Epithelial cell of proximal tubule (primary cell): ENCODE measurements around the gene RBM38. TPM values are rescaled to one million over a fixed set of nuclear protein-coding genes. Genes with fewer than 3 reads are reported as not detected.
"Not testable (repeated sequence)": the region's sequence is repeated elsewhere in the genome, so short reads cannot be mapped to it uniquely, and the experiment has no call there.

ENCODE experiments used
- DNase-seq: peaks from one replicate; pipeline ENCODE4 v3.0.0-alpha.2; 2011; ENCODE audit warnings: low read depth
- H3K4me3 ChIP-seq: 2 replicates; pipeline ENCODE4 v1.5.1; 2011; ENCODE audit warnings: low read depth, mild to moderate bottlenecking, low read length
- CTCF ChIP-seq: conservative IDR thresholded peaks from 2 replicates; pipeline ENCODE4 v1.5.1; 2012; ENCODE audit warnings: low read depth, mild to moderate bottlenecking, low read length
- total RNA-seq: library from RNA; depleted of rRNA; stranded (reverse); fragments of >200 nt; gene quantifications from 2 replicates; pipeline ENCODE4 v1.2.3, GENCODE V29; 2015

RBM38 gene
- total RNA-seq, 1 donor from 2014 or later: 36.8 TPM

DNA sequence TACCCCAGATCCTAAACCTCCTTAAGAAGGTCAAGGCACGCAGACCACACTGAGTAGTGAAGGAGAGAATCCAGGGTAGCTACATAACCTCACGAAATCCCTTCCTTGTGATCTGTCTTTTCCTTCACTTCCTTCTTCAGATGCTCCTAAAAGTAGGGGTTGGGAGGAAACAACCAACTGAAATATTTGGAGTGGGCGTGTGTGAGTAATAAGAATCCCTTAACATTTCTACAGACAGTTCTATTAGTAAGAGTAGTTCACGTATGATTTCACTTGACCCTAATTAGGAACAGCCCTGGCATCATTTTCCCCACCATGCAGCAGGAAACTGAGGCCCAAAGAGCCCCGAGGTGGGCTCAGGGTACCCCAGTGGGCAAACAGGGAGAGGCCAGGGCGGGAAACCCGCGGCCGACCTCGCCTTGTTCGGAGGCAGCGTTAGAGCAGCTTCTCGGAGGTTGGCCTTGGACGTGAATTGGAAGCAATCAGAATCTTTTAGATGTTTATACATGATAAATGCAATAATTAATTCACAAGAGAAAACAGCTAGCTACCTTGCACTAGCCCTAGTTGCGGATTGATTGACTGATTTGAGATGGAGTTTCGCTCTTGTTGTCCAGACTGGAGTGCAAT, 41.0 kb upstream of the RBM38 start:
- H3K4me3 ChIP-seq: no peak overlapping the region
- no peak for DNase-seq
- no peak for TF ChIP-seq CTCF

GRCh38 chr20:57350726-57351041, 40.5 kb upstream of the RBM38 start:
- not testable (repeated sequence) for DNase-seq
- peak overlapping the region; percentile 100 for H3K4me3 ChIP-seq

- peak within 1 kb of the TSS; percentile 100 for H3K4me3 ChIP-seq
- peak; percentile 75 for DNase-seq
- no peak for TF ChIP-seq CTCF
Measured at GRCh38 chr20:57351042-57351783, 40.0 kb upstream of the RBM38 start, which contains the start of gene RAE1. RAE1 (plus strand) TSS chr20:57351255; CDS start chr20:57354039, 2,784 bp downstream.

DNA sequence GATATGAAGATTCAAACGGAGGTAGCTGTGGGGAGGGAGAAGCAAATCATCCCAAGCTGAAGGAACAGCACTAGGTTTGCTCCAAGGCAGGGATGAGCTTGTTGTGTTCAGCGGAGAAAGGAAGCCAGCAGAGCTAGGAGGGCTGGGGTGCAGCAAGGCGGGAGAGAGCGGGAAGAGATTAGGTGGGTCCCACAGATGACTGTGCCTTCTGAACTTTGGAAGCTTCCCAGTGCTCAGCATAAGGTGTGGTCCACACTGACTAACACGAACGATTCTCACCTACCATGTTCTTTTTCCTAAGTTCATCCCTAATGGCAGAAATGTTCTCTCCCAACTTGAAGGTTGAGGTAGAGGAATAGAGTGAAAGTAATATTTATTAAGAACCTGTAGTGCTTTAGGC, 38.9 kb upstream of the RBM38 start:
- no peak for DNase-seq
- no peak for TF ChIP-seq CTCF
- peak overlapping the region; percentile 100 for H3K4me3 ChIP-seq

DNA sequence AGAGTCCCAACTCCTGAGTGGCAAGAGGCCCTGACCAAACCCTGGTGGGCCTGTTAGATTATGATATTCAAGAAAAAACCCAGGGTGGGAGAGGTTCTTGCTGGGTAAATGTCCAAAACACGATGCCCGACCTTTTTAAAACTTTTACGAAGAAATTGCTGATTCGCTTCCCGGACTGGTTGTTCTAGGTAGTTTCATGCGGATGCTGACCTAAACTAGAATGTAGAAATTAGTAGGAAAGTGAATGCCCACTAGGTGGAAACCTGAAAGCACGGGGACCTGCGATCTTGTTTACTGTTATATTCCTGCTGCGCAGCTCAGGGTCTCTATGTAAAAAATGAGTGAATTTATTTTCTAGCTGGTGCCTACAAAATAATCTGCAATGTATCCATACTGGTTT, 37.8 kb upstream of the RBM38 start:
- no peak for DNase-seq
- H3K4me3 ChIP-seq: no peak overlapping the region
- no peak for TF ChIP-seq CTCF

DNA sequence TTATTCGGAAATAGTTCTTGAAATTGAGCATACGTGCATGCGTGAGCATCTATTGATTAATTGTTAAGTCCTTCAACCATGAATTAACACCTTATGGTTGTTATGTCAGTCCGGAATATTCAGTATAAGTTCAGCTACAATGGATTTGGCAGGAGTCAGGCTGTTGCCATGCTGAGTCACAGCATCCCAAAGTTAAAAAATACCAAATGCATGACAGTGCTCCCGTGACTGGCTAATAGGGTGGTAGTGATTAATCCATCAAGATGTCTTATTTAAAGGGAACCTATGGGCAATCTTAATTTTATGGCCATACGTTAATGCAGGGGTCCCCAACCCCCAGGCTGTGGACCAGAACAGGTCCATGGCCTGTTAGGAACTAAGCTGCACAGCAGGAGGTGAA, 29.7 kb upstream of the RBM38 start:
- TF ChIP-seq CTCF: no peak
- peak; percentile 32 for DNase-seq
- H3K4me3 ChIP-seq: no peak overlapping the region

DNA sequence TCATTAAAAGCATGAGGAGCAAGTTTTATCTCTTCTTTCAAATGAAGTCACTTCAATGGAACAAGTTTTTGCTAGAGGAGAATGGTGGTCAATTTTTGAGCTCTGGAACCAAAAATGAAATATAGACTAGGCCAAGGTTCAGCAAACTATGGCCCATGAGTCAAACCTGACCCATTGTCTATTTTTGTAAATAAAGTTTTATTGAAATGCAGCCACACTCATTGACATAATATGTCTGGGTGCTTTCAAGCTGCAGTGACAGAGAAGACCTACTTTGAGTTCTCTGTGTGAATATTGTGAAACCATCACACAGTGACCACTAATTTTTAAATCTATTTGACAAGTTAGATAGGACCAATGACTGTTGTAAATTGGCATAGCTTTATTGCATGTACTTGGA, 26.7 kb upstream of the RBM38 start:
- no peak overlapping the region for H3K4me3 ChIP-seq
- TF ChIP-seq CTCF: no peak
- no peak for DNase-seq
